Testis (tissue), 3 donors: ENCODE data around the gene MFSD1. TPM values are rescaled to one million over a fixed set of nuclear protein-coding genes. Genes with fewer than 3 reads are reported as not detected.

Experiments used
- DNase-seq: peaks from one replicate; pipeline ENCODE4 v3.0.0-alpha.2; 2019
- H3K27ac ChIP-seq, 2 donors: fragments of 200-600 bp; sonication (generic); one replicate each; pipeline ENCODE4 v1.5.1; 2019
- H3K27me3 ChIP-seq: fragments of 200-600 bp; sonication (generic); one replicate; pipeline ENCODE4 v1.5.1; 2019
- H3K36me3 ChIP-seq: fragments of 200-600 bp; sonication (generic); one replicate; pipeline ENCODE4 v1.5.1; 2017; ENCODE audit warnings: low read depth; ENCODE audit errors: missing control alignments
- H3K4me1 ChIP-seq: fragments of 200-600 bp; sonication (generic); one replicate; pipeline ENCODE4 v1.5.1; 2019
- H3K4me3 ChIP-seq, 2 donors: fragments of 200-600 bp; sonication (generic); one replicate each; pipeline ENCODE4 v1.5.1; 2017 to 2019
- H3K9me3 ChIP-seq: fragments of 200-600 bp; sonication (generic); one replicate; pipeline ENCODE4 v1.5.1; 2017
- CTCF ChIP-seq, 3 experiments: fragments of 450-650 bp in 2 of 3; fragments of 200-600 bp in 1 of 3; sonication (generic) in 1 of 3; IDR thresholded peaks; one replicate each; pipeline ENCODE4 v1.5.1; 2016 to 2019; ENCODE audit warnings: antibody characterized with exemption in 3 of 3, mild to moderate bottlenecking in 2 of 3, moderate library complexity in 1 of 3
- POLR2A ChIP-seq: fragments of 450-650 bp; IDR thresholded peaks from one replicate; pipeline ENCODE4 v1.6.1; 2017; ENCODE audit warnings: antibody characterized with exemption, mild to moderate bottlenecking, moderate library complexity
- WGBS, 2 donors: methylation state at CpG; one replicate each; pipeline ENCODE4 v1.1.5; 2018; 5-methylcytosine and 5-hydroxymethylcytosine counted together
- intact Hi-C: fragments of 100-400 bp; cut with DNase I; formaldehyde crosslinking; loops from one replicate; pipeline ENCODE4 v1.15.1; 2023; ENCODE audit warnings: low total_unique reads
- polyA plus RNA-seq: library from polyadenylated mRNA; stranded (reverse); fragments of 350-450 nt; fragmentation: Illumina TruSeq; extraction: RNeasy Lipid Tissue Mini Kit (QIAGEN cat#74804); gene quantifications from one replicate; pipeline ENCODE4 v1.2.3, GENCODE V29; 2014; ENCODE audit warnings: low read depth, low replicate concordance; ENCODE audit not compliant: insufficient read depth
- total RNA-seq, 2 donors: library from RNA; depleted of rRNA; stranded (reverse); fragments of >200 nt; gene quantifications; one replicate each; pipeline ENCODE4 v1.2.3, GENCODE V29; 2016

MFSD1 gene
- total and polyA plus RNA-seq, 3 donors from 2014 or later, result 30.6 to 33.9 (median 32.3) TPM

GRCh38 chr3:158836312-158836711, 34.5 kb downstream of the MFSD1 start:
- WGBS, 2 donors, result 75 to 84% methylated on average over 3 of the region's 3 CpGs
- no peaks in the 10 kb centered on the region for H3K36me3 ChIP-seq
- no peaks in the 10 kb centered on the region for H3K4me1 ChIP-seq
- no peak overlapping the region for H3K4me3 ChIP-seq
- no peak overlapping the region for H3K27ac ChIP-seq
- no peaks in the 10 kb centered on the region for H3K27me3 ChIP-seq
- DNase-seq, result no peak
- no peak for TF ChIP-seq POLR2A
- no peak for TF ChIP-seq CTCF (IDR thresholded peaks at IDR 0.05)
- intact Hi-C loops, result no loop called here
- no peaks in the 10 kb centered on the region for H3K9me3 ChIP-seq

DNA sequence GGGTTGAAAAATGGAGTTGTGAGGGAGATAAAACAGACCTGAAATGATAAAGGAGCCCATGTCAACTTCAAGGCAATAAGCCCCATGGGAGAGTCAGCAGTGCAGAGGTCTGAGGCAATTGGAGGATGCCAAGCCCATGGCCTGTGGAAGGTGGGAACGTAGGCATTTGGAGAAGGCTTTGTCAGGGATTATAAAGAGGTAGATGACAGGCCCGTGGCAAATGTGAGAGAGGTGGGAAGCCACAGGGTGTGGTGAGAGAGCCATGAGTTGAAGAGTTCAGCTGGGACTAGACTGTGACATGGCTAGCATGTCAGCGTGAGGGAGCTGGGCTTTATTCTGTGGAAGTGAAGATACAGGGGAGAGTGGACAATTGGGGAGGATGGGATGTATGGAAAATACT, 35.4 kb downstream of the MFSD1 start:
- no peak for TF ChIP-seq POLR2A
- TF ChIP-seq CTCF (IDR thresholded peaks at IDR 0.05), result no peak
- 79 to 82% methylated on average over 3 of the region's 3 CpGs for WGBS, 2 donors

DNA sequence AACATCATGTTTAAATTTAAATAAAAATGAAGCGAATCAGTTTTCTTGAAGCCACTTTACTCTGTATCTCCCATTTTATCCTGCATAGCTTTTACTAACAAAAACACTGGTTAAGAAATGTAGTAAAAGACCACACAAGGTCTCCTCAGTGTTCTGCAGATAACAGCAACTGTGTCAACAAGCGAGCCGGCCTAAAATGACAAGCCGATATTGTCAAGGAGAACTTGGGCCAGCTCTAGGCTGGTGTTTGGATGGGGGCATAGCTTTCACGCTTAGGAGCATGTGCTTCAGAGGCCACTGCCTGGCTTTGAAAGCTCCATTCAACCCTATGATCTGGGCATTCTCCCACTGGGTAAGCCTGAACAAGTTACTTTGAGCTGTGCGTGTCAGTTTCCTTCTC, 38.1 kb downstream of the MFSD1 start:
- intact Hi-C loops, result no loop called here
- Histone ChIP-seq H3K4me3 (no peak overlapping the region), H3K4me1 (no peaks in the 10 kb centered on the region), H3K27me3 (no peaks in the 10 kb centered on the region), H3K36me3 (no peaks in the 10 kb centered on the region), H3K27ac (no peak overlapping the region), H3K9me3 (no peaks in the 10 kb centered on the region)
- no peak for DNase-seq
- WGBS, 2 donors, result 75 to 84% methylated on average over 6 of the region's 6 CpGs
- TF ChIP-seq POLR2A, result no peak
- TF ChIP-seq CTCF (IDR thresholded peaks at IDR 0.05), result no peak

More for the DNA sequence above, 35.4 kb downstream of the MFSD1 start:
- intact Hi-C loops, result no loop called here
- H3K9me3 ChIP-seq, result no peaks in the 10 kb centered on the region
- DNase-seq, result no peak
- no peak overlapping the region for H3K27ac ChIP-seq
- H3K27me3 ChIP-seq, result no peaks in the 10 kb centered on the region
- H3K36me3 ChIP-seq, result no peaks in the 10 kb centered on the region
- no peaks in the 10 kb centered on the region for H3K4me1 ChIP-seq
- no peak overlapping the region for H3K4me3 ChIP-seq

GRCh38 chr3:158841387-158841786, 39.5 kb downstream of the MFSD1 start:
- H3K4me3 ChIP-seq, result no peak overlapping the region
- no peak for DNase-seq
- WGBS, 2 donors, result 90 to 91% methylated on average over 7 to 8 of the region's 8 CpGs
- TF ChIP-seq POLR2A (no peak), CTCF (IDR thresholded peaks at IDR 0.05) (no peak)
- no peaks in the 10 kb centered on the region for H3K36me3 ChIP-seq
- intact Hi-C loops, result no loop called here
- no peaks in the 10 kb centered on the region for H3K9me3 ChIP-seq
- H3K4me1 ChIP-seq, result no peaks in the 10 kb centered on the region
- no peaks in the 10 kb centered on the region for H3K27me3 ChIP-seq
- H3K27ac ChIP-seq, result no peak overlapping the region

DNA sequence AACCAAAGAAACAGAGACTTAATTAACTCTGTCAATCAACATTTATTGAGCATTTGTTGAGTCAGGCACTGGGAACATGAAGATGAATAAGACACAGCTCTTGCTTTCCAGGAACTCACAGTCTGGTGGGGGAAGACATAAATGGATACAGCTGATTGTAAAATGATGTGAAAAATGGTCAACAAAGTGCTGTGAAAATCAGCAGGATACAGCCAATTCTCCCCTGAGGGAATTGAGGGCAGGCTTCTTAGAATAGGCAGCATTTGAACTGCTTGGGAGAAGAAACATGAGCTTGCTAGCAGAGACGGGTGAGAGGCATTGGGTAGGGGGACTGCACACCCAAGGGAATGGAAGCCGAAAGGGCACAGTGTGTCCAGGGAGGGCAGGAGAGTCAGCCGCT, 41.1 kb downstream of the MFSD1 start:
- H3K27me3 ChIP-seq, result no peaks in the 10 kb centered on the region
- no peak overlapping the region for H3K27ac ChIP-seq
- no peaks in the 10 kb centered on the region for H3K36me3 ChIP-seq
- no peaks in the 10 kb centered on the region for H3K4me1 ChIP-seq
- DNase-seq, result no peak
- intact Hi-C loops, result no loop called here
- TF ChIP-seq CTCF (IDR thresholded peaks at IDR 0.05) (no peak), POLR2A (no peak)
- WGBS, 2 donors, result 73 to 76% methylated on average over 3 of the region's 3 CpGs
- H3K4me3 ChIP-seq, result no peak overlapping the region
- H3K9me3 ChIP-seq, result no peaks in the 10 kb centered on the region
